GM18498 (cell line): ENCODE measurements around the gene DMD.

Source experiments
- ATAC-seq: cut with Tn5 transposase; IDR thresholded peaks from one replicate; pipeline ENCODE4 v1.9.1; 2021; ENCODE audit warnings: mild to moderate bottlenecking, moderate library complexity; ENCODE audit not compliant: unreplicated experiment

DMD gene

DNA sequence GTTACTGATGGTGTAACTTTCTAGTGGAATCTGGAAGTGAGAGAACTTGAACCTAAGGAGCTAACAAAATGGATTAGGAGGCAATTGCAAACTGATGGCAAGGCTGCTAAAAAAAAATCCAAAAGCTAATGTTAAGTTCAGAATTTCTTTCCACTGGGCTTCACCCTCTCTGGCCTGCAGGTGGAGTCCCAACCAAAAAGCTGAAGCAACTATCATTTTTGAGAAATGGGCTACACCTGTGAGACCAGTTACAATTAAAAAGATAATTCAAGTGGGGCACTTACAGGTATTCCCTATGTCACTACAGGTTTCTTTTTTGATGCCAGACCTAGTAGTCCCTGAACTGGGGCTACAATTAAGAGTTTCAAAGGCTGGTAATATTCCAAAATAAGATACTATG, 1997.4 kb downstream of the DMD start:
- ATAC-seq: peak; percentile 51

GRCh38 chrX:31212856-31213748, 1998.2 kb downstream of the DMD start:
- ATAC-seq: no peak

GRCh38 chrX:31209005-31209628, 2002.2 kb downstream of the DMD start:
- no peak for ATAC-seq

GRCh38 chrX:31201503-31201902, 2009.8 kb downstream of the DMD start:
- ATAC-seq: no peak

DNA sequence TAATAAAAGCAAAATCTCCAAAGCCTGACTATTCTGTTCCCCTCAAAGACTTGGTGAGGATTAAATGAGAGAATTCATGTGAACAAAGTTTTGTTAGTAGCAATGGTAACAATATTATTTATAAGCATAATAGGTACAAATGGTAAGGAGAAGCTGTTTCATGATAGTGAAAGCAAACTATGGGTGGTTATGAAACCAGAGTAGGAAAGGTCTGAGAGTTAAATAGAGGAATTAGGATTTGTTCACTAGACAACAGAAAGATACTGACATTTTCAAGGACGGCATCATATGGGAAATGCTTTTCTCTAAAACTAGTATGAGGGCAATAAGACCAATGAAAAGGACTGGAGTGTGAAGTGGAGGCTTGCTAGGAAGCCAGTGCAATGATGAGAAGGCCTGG, 2010.9 kb downstream of the DMD start:
- ATAC-seq: peak; percentile 41

DNA sequence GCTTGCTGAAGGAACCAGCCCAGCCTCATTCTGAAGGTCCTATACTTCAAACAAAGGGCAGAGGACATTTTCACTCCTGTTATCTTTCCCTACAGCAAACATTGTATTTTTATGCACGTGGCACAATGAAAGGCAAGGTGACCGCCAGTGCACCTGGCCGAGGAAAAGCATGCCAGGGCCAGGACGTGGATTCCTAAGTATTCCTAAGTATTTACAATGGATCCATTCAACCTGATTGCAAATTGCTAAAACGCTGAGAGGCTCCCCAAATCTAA, 2011.6 kb downstream of the DMD start:
- no peak for ATAC-seq

DNA sequence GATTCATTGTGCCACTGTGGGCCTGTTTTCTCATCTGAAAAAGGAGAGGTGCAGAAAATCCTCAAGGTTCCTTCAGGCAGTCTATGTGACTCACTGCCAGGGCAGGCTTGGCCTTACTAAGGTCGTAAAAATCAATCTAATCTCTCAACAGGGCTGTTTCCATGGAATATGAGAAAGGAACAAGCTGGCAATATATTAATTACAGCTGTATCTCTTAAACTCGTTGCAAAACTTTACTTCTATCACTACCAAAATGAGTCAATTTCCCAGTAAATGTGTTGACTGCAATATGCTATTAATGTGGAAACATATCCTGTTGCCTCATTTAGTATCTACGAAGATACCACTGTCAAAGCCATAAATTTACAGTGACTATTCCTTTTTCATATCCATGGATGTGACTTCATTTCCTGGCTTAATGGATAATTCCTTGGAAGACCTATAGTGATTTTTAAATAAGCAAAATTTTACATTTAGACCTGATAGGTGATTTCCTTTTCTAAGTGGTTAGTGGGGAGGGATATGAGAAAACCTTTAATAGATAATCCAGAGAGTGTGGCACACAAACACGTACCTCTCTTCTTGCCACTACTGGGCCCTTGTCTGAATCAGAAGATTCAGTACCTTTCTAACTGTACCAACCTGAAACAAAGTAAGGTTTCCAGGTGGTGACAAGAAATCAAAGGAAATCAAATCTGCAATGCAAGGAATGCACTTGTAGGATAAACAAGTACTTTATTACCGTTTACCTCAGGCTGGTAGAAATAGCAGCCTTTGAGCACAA, 2012.1 kb downstream of the DMD start:
- no peak for ATAC-seq

GRCh38 chrX:31190221-31190975, 2021.0 kb downstream of the DMD start:
- no peak for ATAC-seq

DNA sequence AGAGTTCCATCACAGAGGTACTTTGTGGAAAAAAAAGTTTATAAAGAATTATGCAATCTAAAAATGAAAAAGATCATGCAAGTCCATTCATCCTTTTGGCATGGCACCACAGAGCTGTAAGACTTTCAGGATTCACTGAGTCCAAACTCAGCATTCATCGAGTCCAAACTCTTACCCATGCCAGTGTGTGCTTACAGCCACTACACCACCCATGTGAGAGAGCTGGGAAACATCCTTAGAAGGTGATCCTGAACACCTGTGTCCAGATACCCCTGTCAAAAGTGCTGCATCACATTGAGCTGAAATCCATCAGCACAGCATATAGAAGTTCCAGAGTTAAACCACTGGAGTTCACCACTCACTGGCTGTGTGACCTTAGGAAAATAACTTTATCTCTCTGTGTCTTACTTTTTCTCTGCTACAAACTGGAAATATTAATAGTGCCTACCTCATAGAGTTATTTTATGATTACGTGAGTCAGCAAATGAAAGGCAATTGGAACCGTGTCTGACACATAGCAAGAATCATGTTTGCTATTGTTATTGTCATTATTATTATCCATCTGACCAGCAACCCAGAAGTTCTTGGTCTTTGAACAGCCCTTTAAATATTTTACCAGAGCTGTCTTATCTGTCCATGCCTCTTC, 2024.5 kb downstream of the DMD start:
- ATAC-seq: no peak

DNA sequence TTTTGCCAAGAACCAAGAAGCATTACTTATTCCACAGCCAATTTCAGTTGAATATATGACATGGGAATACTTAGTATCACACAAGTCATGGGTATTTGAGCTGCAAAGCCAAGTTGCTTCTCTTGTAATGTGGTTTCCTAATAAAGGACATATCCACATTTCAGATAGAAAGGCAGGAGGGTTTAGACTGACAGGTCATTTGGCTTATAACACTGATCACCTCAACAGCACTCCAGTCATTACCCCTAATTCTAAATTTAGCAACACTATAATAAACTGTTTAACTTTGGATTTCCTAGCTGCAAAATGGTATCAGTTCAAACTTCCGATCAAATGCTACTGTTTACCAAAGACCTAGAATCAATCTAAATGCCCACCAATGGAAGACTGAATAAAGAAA, 2025.5 kb downstream of the DMD start:
- no peak for ATAC-seq

DNA sequence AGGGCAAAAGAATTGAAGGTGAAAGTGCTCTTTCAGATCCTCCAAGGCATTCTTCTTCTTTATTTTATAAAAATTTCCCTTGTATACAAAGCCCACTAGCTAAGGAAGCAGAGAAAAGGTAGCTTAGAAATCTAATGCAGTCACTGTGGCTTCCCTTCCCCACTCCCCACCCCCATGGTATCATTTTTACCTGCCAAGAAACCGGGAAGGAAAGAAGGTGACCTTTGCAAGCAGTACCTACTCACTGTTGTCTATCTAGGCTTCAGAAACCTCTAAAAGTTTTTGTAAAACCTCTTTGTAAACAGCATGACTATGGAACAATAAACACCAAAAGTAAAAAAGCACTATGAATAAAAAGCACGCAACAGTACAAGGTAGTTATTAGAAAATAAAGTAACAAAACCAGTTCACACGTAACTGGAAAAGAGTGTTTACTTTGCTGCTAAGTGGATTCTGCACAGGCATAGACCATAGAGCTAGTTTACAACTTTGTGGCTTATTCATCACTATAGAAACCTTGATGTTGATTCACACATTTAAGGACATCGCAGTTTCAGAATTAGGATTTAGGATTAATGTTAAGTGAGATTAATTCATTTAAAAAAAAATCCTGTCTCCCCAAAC, 2029.9 kb downstream of the DMD start:
- ATAC-seq: no peak

DNA sequence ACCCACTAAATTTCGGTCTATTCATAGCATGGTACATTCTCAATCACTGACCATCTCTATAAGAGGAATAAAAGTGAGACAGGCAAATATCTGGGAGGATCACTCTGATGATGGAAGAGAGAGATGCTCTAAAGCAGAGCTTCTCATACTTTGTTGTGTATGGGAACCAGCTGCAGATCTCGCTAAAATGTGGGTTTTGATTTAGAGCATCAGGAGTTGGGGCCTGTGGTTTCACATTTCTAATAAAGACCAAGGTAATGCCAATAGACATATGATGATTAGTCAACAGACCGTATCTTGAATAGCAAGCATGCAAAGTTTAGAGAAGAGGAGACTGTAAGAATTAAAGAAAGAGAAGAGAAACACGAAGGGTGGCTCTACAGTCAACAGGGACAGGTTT, 2032.1 kb downstream of the DMD start:
- ATAC-seq: peak; percentile 56

- no peak for ATAC-seq
These were observed 2032.6 kb downstream of the DMD start for GRCh38 chrX:31178769-31179125.

DNA sequence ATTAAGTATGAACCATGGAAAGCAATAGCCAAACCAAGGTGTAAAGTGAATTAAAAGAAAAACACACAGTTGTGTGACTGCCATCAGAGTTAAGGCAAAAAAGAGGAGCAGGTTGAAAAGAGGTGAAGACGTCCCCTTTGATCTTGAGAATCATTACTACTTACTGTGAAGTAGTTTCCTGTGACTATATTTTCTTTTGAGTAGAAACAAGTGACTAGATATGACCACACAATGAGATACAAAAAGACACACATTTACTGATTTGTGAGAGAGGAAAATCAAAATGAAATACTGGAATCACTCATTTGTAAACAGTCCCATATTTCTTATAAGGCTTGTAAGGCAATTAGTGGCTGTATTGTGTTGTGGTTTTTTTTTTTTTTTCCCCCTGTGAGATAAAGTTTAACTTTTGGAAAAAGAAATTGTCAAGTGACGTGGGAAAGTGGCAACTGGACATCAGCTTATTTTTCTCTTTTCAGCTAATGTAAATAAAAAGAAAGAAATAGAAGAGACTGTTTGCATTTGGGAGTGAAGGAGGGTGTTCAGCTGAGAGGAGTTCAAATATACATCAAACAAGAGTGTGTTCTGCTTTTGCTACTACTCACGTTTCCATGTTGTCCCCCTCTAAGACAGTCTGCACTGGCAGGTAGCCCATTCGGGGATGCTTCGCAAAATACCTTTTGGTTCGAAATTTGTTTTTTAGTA, 2033.1 kb downstream of the DMD start:
- ATAC-seq: peak; percentile 67

DNA sequence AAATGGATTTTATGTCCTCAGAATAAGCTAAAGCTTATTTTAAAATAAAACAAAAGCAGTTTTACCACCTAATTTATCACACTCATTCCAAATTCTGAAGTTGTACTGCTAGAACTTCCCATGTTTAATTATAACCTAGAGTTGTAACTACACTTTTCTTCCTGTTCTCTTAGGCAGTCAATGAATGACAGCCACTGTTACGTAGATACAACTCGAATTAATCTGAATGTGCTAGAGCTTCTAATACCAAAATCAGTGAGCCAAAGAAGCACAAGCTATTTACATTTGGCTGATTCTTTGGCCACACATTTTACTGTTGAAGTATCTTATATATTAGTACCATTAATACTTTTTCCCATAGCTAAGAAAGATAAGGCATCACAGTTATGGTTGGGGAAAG, 2040.6 kb downstream of the DMD start:
- ATAC-seq: no peak

GRCh38 chrX:31168551-31168950, 2042.8 kb downstream of the DMD start:
- ATAC-seq: peak; percentile 99

- no peak for ATAC-seq
These were observed 2044.5 kb downstream of the DMD start for GRCh38 chrX:31166832-31167231.

GRCh38 chrX:31166416-31166815, 2044.9 kb downstream of the DMD start:
- ATAC-seq: no peak

DNA sequence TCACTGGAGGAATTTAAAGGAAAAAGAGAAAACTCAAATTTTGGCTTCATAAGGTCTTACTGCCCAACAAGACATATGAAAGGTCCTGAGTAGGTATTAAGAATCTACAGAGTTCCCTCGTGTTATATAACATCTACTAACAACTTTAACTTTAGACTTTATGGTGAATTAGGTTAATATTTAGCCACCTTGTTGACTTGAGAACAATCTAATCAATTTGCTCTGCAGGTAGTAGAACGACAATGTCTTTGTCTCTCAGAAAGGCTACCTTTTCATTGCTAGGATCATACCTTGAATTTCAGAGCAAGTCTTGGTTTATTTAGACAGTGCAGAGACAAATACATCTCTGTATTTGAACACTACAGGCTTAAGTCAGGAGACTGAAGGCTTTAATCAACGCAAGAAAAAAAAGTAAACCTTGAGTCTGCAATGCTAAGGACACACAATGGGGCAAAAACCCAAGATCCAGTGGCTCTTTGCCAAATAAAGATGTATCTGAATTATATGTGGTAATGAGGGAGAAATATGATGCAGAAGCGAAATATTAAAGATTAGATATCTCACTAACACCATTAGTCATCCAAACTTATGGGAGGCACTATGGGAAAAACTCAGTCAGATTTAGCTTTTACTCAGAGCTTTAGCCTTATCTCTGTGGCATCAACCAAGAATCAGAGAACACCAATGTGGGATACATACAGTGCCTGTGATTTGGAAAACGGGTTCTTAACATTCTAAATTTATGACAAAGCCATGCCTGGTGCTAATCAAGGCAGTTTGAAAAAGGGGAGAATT, 2045.9 kb downstream of the DMD start:
- no peak for ATAC-seq
